ENCODE measurements around the gene HBS1L.

HBS1L gene

GRCh38 chr6:134992155-134992554 lies 62.5 kb downstream of the HBS1L start:
- DNase-seq (ENCODE audit: low read depth) = no peak
- TF ChIP-seq CTCF (conservative IDR thresholded peaks at IDR 0.05; ENCODE audit: low read length) = no peak
- H3K4me3 ChIP-seq (ENCODE audit: low read length) = no peak overlapping the region

- TF ChIP-seq CTCF (conservative IDR thresholded peaks at IDR 0.05; ENCODE audit: low read length) = no peak
- H3K4me3 ChIP-seq (ENCODE audit: low read length) = no peak overlapping the region
- no peak for DNase-seq (ENCODE audit: low read depth)
Measured at GRCh38 chr6:134990262-134990661, 64.4 kb downstream of the HBS1L start.

- H3K4me3 ChIP-seq (ENCODE audit: low read length) = no peak overlapping the region
- DNase-seq (ENCODE audit: low read depth) = peak; percentile 40
- TF ChIP-seq CTCF (conservative IDR thresholded peaks at IDR 0.05; ENCODE audit: low read length) = no peak
Measured at GRCh38 chr6:134984821-134985220, 69.8 kb downstream of the HBS1L start.

GRCh38 chr6:134983823-134984222 lies 70.8 kb downstream of the HBS1L start:
- DNase-seq (ENCODE audit: low read depth) = no peak
- no peak overlapping the region for H3K4me3 ChIP-seq (ENCODE audit: low read length)
- no peak for TF ChIP-seq CTCF (conservative IDR thresholded peaks at IDR 0.05; ENCODE audit: low read length)

- no peak overlapping the region for H3K4me3 ChIP-seq (ENCODE audit: low read length)
- no peak for TF ChIP-seq CTCF (conservative IDR thresholded peaks at IDR 0.05; ENCODE audit: low read length)
- no peak for DNase-seq (ENCODE audit: low read depth)
Measured at GRCh38 chr6:134982161-134982560, 72.5 kb downstream of the HBS1L start.

GRCh38 chr6:134980846-134981245 lies 73.8 kb downstream of the HBS1L start:
- TF ChIP-seq CTCF (conservative IDR thresholded peaks at IDR 0.05; ENCODE audit: low read length) = no peak
- no peak for DNase-seq (ENCODE audit: low read depth)
- H3K4me3 ChIP-seq (ENCODE audit: low read length) = no peak overlapping the region

- no peak overlapping the region for H3K4me3 ChIP-seq (ENCODE audit: low read length)
- TF ChIP-seq CTCF (conservative IDR thresholded peaks at IDR 0.05; ENCODE audit: low read length) = no peak
- no peak for DNase-seq (ENCODE audit: low read depth)
Measured at GRCh38 chr6:134979142-134979541, 75.5 kb downstream of the HBS1L start.
